Epithelial cell of esophagus (primary cell): Measurements from ENCODE around the gene NPY5R.

ENCODE experiments used
- DNase-seq: peaks from one replicate; pipeline ENCODE4 v3.0.0; 2010; ENCODE audit warnings: low read depth
- H3K4me3 ChIP-seq: 2 replicates; pipeline ENCODE4 v1.5.1; 2011; ENCODE audit warnings: mild to moderate bottlenecking, low read length, control low read depth
- CTCF ChIP-seq: IDR thresholded peaks from 2 replicates; pipeline ENCODE4 v1.5.1; 2011; ENCODE audit warnings: low read depth, mild to moderate bottlenecking, low read length, control low read depth, inconsistent platforms; ENCODE audit not compliant: insufficient read depth; ENCODE audit errors: missing control alignments

The NPY5R gene

GRCh38 chr4:163398238-163398637, 54.5 kb downstream of the NPY5R start:
- DNase-seq: no peak
- no peak for TF ChIP-seq CTCF
- H3K4me3 ChIP-seq: no peak overlapping the region

- TF ChIP-seq CTCF: no peak
- DNase-seq: no peak
- H3K4me3 ChIP-seq: no peak overlapping the region
Measured at GRCh38 chr4:163400911-163401310, 57.2 kb downstream of the NPY5R start.
